GM12801 (cell line): ENCODE data around the gene LFNG.

Source experiments
- CTCF ChIP-seq: IDR thresholded peaks from one replicate; pipeline ENCODE4 v1.5.1; 2011; ENCODE audit warnings: control low read depth; ENCODE audit not compliant: insufficient read length; ENCODE audit errors: extremely low read depth

Gene LFNG

GRCh38 chr7:2474813-2475677 is 44.5 kb upstream of the LFNG start:
- TF ChIP-seq CTCF = no peak

- TF ChIP-seq CTCF = no peak
These were observed 43.9 kb upstream of the LFNG start for GRCh38 chr7:2475678-2476015.

- no peak for TF ChIP-seq CTCF
These were observed 43.3 kb upstream of the LFNG start, which contains the start of gene GRIFIN for GRCh38 chr7:2476298-2476697. TSS of gene GRIFIN (minus strand) at chr7:2476398. CDS start at chr7:2476383, 15 bp downstream.

GRCh38 chr7:2476776-2477446 is 42.7 kb upstream of the LFNG start:
- no peak for TF ChIP-seq CTCF

- TF ChIP-seq CTCF = no peak
These were observed 41.9 kb upstream of the LFNG start for GRCh38 chr7:2477447-2478398.

- no peak for TF ChIP-seq CTCF
These were observed 41.2 kb upstream of the LFNG start for GRCh38 chr7:2478399-2478785.

GRCh38 chr7:2478800-2479199 is 40.8 kb upstream of the LFNG start:
- no peak for TF ChIP-seq CTCF
